ENCODE results near the gene UNC5A.

Gene UNC5A

GRCh38 chr5:176847148-176847547 is 36.8 kb downstream of the UNC5A start:
- no peak for DNase-seq

DNA sequence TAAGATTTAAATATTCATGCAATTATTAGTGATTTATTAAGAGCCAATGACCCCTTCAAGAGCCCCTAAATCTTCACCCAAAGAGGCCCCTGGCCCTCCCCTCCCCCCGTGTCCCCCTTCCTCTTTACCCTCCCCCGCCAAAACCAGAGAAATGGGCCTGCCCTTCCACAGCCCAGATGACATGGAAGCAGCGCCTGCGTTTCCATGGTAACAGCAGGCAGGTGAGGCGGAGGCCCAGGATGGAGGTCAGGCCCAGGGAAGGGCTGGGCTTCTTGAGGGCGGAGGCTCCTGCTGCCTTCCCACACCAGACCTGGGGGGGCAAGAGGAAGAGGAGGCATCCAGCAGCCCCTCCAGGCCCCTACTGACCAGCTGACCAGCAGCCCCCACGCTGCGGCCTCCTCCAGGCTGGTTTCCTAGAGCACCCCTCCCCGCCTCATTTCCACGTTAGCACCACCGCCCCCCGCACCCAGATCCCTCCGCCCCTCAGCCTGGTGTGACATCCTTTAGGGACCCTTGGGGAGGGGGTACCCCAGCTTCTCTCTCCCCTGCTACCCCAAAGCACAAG is 37.4 kb downstream of the UNC5A start:
- no peak for DNase-seq

- DNase-seq = no peak
Measured at GRCh38 chr5:176848651-176849050, 38.3 kb downstream of the UNC5A start.

- no peak for DNase-seq
Measured at GRCh38 chr5:176849611-176850227, 39.4 kb downstream of the UNC5A start.

DNA sequence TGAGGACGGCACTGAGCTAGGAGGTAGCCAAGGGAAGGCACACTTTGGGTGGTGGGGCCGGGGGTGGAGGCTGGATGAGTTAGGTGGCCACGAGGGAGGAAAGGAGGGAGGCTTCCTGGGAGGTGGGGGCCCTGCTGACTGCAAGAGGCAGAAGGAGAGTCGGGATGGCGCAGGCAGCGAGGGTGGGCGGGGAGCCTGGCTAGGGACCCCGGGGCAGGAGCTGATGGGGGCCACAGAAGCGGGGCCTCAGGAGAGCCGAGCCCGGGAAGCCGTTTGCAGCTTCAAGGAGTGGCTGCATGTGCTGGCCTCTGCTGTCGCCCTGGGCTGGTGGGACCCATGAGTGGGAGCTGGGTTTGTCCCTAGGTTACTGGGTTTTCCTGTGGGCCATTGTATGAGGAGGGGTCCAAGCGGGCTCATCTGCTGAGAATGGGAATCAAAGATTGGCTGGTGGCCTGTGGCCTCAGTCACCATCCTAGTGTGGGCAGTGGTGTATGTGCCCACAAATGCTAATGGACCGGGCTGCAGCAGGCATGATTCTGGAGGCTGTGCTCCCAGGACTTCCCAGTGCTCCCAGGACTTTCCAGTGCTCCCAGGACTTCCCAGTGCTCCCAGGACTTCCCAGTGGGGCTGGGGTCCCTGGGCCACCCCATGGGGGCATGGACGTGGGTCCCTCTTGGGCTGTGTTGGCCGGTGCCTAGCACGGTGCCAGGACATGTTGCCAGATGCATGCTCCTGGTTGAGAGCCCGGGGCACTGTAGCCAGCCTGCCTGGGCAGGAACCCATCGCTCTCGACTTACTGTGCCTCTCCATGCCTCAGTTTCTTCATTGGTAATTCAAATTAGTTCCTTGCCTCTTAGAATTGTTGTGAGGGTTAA is 40.2 kb downstream of the UNC5A start:
- DNase-seq = no peak

DNA sequence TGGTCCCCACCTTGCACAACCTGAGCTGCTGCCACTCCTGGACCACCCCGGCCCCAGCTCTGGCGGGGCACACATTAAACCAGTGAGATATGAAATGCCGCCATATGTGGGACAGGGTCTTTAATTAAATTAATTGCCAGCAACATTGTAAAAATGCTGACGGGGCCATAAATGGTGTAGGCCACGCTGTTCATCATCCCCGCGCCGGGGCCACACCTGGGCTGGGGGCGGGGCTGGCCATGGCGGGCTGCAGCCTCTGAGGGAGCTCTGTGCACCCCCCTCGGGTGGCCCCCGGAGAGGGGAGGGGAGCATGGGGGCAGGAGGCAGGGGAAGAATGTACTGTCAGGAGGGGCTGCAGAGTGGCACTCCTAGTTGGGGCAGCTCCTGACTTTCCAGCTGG is 41.0 kb downstream of the UNC5A start:
- no peak for DNase-seq

- no peak for DNase-seq
Measured at GRCh38 chr5:176851871-176852658, 41.7 kb downstream of the UNC5A start.

DNA sequence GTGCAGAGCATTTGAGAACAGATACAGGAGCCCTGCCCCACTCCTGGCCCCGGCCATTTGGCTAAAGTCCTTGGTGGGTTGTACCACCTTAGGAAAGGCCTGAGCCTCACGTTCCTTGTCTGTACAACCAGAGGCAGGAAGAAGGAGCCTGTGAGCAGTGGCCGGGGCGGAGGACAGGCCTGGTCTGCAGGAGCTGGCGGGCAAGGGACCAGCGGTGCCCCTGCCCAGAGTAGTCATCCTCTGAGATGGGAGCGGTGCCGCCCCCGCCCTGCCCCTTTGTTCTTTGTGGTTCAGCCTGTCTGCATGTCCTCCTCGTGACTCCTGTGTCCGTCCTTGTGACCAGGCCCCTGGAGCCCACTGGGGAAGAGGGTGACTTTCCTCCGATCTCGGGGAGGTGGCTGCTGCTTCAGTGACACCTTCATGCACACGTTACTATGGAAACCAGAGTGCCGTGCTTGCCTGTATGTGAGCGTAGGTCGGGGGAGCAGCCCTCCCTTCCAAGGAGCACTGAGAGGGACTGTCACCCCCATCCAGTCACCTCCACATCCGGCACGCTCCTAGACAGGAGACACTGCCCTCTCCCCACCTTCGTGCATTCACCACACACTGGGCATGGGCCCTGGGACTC is 42.9 kb downstream of the UNC5A start:
- no peak for DNase-seq

DNA sequence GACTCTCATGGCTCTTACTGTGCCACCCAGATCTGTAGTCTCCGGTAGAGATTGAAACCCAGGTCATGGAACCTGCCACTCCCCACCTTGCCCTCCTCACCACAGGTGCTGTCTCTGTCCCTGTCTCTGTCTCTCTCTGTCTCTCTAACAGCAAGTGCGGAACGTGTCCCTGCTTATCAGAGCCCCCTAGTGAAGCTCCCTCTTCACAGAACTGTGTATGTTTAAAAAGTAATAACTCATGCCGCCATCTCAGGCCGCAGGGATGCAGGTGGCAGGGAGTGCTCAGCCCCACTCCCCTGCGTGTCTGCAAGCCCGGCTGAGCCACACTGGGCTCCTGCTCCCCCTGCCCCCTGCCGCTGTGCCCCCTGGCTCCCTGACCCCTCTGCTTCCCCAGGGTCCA is 43.8 kb downstream of the UNC5A start:
- DNase-seq = no peak

GRCh38 chr5:176855598-176855997 is 45.2 kb downstream of the UNC5A start:
- no peak for DNase-seq

DNA sequence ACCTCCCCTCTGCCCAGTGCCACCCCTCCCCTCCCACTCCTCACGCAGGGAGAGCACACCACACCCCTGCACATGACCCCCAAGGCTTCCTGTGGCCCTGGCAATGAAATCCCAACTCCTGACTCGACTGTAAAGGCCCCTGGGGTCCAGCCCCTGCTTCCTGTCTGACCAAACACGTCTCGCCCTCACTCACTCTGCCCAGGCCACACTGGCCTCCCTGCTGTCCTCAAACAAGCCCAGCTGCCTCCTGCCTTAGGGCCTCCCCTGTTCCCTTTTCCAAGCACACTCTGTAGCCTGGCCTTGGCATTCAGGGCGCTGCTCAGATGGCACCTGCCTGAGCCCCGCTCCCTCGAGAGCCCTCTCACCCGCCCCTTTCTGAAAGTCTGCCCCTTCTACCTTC is 46.4 kb downstream of the UNC5A start:
- DNase-seq = no peak

- no peak for DNase-seq
Measured at GRCh38 chr5:176857216-176857893, 47.0 kb downstream of the UNC5A start.

GRCh38 chr5:176857894-176858273 is 47.5 kb downstream of the UNC5A start:
- no peak for DNase-seq

DNA sequence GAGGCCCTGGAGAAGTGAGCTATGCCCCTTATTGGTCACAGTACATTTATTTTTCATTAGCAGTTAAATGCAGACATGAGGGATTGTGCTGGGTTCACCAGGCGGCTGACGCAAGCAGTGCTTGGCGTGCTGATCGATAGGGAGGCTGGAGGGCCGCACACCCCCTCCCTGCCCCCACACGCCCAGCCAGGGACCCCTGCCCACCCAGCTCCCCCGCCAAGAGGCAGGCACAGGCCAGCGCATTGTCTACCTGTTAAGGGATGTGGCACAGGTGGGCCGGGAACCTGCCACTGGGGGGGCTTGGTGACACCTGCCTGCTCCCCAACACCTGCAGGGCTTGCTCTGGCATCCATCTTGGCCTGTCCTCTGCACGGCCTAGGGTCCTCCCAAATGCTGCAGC is 49.6 kb downstream of the UNC5A start:
- no peak for DNase-seq

- DNase-seq = no peak
Measured at GRCh38 chr5:176860381-176860780, 50.0 kb downstream of the UNC5A start.

GRCh38 chr5:176861276-176861675 is 50.9 kb downstream of the UNC5A start:
- no peak for DNase-seq

DNA sequence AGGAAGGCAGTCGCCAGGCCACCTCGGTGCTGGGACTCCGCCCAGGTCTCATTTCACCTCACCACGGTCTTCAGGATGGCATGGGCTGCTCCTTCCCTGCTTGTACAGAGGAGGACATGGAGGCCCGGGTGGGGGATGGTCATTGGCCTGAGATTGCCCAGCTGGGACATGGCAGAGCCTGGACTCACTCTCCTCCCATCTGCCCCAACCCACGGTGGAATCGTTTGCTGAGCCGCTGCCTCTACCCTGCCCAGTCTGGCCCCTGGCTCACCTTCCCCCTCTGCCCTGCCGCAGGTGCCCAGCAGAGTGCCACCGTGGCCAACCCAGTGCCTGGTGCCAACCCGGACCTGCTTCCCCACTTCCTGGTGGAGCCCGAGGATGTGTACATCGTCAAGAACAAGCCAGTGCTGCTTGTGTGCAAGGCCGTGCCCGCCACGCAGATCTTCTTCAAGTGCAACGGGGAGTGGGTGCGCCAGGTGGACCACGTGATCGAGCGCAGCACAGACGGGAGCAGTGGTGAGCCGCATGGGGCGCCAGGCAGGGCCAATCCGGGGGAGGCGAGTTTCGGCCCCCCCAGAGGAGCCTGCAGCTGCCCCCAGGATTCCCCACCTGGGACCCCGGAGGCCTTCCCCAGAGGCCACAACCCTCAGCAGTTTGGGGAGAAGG is 52.1 kb downstream of the UNC5A start:
- no peak for DNase-seq

DNA sequence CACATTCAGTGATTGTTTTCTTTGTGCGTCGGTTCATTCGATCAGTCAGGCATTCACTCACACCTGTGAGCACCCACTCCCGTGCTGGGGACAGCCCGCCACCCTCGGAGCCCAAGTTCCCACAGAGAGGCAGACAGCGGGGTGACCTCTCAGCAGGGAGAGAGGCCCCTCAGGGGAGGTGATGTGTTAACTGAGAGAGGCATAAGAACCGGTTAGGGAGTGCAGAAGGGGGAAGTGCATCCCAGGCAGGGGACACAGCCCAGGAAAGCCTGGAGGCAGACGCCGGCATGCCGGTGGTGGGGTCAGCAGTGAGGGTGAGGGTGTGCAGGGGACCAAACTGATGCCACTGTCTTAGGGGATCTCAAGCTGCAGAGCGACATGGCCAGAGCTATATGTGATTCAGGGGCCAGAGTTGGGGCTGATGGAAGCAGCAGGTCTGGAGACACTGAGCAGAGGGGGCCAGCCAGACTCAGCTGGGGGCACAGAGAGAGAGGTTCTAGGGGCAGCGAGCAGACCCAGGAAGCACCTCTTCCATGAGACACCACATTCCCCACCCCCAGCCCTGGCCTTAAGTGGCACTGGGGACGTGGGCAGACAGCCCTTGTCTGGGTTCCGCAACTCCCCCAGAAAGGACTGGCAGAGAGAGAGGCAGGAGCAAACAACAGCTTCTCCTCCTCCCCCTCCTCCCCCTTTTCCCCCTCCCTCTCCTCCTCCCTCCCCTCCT is 52.8 kb downstream of the UNC5A start:
- no peak for DNase-seq

DNA sequence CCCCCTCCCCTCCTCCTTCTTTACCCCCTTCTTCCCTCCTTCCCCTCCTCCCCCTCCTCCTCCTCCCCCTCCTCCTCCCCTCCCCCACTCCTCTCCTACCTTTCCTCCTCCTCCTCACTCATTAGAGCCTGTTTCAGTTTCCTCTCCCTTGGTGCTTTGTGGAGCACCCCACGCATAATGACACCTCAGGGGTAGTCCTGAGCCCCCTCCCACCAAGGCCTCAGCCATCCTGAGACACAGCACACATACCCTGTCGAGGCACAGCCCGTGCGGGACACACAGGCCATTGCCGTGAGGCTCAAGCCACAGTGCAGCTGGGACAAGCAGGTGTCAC is 53.4 kb downstream of the UNC5A start:
- DNase-seq = no peak

GRCh38 chr5:176864755-176865154 is 54.4 kb downstream of the UNC5A start:
- DNase-seq = no peak

DNA sequence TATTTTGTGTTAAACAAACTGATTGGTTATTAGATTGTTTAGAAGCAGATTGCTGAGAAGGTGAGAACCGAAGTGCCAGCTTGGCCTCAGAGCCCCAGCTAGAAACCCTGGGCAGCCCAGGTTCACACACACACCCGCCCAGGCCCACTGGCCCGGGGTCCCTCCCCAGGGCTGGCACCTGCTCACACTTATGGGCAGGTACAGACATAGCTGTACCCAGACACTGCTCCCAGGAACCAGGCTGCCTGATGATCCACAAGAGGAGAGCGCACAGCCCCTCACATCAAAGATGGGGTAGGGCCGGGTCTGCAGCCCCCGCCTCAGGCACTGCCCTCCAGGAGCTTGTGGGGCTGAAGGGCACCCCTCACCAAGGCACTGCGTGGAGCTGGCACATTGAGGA is 55.6 kb downstream of the UNC5A start:
- DNase-seq = no peak

Measured in stimulated activated CD4-positive, alpha-beta T cell treated with anti-CD3 and anti-CD28 coated beads, Interleukin-2, amount 100 ng/mL, for 24 hours (primary cell).